Sigmoid colon (tissue), 7 donors: ENCODE measurements around the gene KIF11. TPM values are rescaled to one million over a fixed set of nuclear protein-coding genes. Genes with fewer than 3 reads are reported as not detected.
"Not testable (repeated sequence)": the region's sequence is repeated elsewhere in the genome, so short reads cannot be mapped to it uniquely, and the experiment has no call there.

Experiments used
- DNase-seq: peaks from one replicate; pipeline ENCODE4 v3.0.0-alpha.2; 2019
- H3K27ac ChIP-seq, 4 donors: fragments of 200-600 bp; sonication (generic); one replicate each; pipeline ENCODE4 v1.5.1; 2016 to 2019; ENCODE audit warnings: mild to moderate bottlenecking in 1 of 4
- H3K27me3 ChIP-seq, 3 donors: fragments of 200-600 bp; sonication (generic); one replicate each; pipeline ENCODE4 v1.5.1; 2019; ENCODE audit warnings: mild to moderate bottlenecking in 1 of 3
- H3K36me3 ChIP-seq, 4 donors: fragments of 200-600 bp; sonication (generic); one replicate each; pipeline ENCODE4 v1.5.1; 2016 to 2019
- H3K4me1 ChIP-seq, 4 donors: fragments of 200-600 bp; sonication (generic); one replicate each; pipeline ENCODE4 v1.5.1; 2017 to 2019
- H3K4me3 ChIP-seq, 4 donors: fragments of 200-600 bp; sonication (generic); one replicate each; pipeline ENCODE4 v1.5.1; 2017 to 2019; ENCODE audit warnings: mild to moderate bottlenecking in 2 of 4, moderate library complexity in 1 of 4
- H3K9me3 ChIP-seq, 4 donors: fragments of 200-600 bp in 3 of 4; sonication (generic) in 3 of 4; one replicate each; pipeline versions ENCODE4 v1.5.1 to v1.6.1; 2013 to 2019
- CTCF ChIP-seq, 4 experiments: fragments of 450-650 bp in 3 of 4; fragments of 200-600 bp in 1 of 4; IDR thresholded peaks; one replicate each; pipeline ENCODE4 v1.5.1; 2016 to 2019; ENCODE audit warnings: antibody characterized with exemption in 4 of 4, mild to moderate bottlenecking in 3 of 4, moderate library complexity in 2 of 4
- EP300 ChIP-seq, 4 donors: sonication (generic); formaldehyde crosslinking; IDR thresholded peaks; one replicate each; pipeline ENCODE4 v1.6.1; 2017; ENCODE audit warnings: antibody characterized with exemption in 4 of 4
- POLR2A ChIP-seq, 2 donors: fragments of 450-650 bp; IDR thresholded peaks; one replicate each; pipeline ENCODE4 v1.6.1; 2016; ENCODE audit warnings: antibody characterized with exemption in 2 of 2, mild to moderate bottlenecking in 2 of 2, moderate library complexity in 2 of 2
- POLR2AphosphoS5 ChIP-seq, 4 donors: sonication (generic); formaldehyde crosslinking; IDR thresholded peaks; one replicate each; pipeline ENCODE4 v1.6.1; 2017; ENCODE audit warnings: antibody characterized with exemption in 4 of 4
- WGBS, 2 donors: extraction: QIAGEN DNeasy Blood & Tissue Kit; methylation state at CpG; one replicate each; pipeline ENCODE4 v1.1.7; 2013; 5-methylcytosine and 5-hydroxymethylcytosine counted together
- intact Hi-C: fragments of 100-400 bp; cut with DNase I; formaldehyde crosslinking; loops from one replicate; pipeline ENCODE4 v1.15.1; 2023
- polyA plus RNA-seq, 3 donors: library from polyadenylated mRNA; stranded (reverse); fragments of 200-250 nt; gene quantifications; one replicate each; pipeline ENCODE4 v1.2.3, GENCODE V29; 2013
- total RNA-seq, 4 donors: library from RNA; depleted of rRNA; stranded (reverse); fragments of >200 nt; gene quantifications; one replicate each; pipeline ENCODE4 v1.1.0, GENCODE V29; 2016
- donor health status: healthy with polysubstance abuse.
- donor health status: Bipolar disorder and iron deficiency.
- donor health status: healthy.

The KIF11 gene
- total and polyA plus RNA-seq, 7 donors: 0.16 to 10.1 (median 0.95) TPM

DNA sequence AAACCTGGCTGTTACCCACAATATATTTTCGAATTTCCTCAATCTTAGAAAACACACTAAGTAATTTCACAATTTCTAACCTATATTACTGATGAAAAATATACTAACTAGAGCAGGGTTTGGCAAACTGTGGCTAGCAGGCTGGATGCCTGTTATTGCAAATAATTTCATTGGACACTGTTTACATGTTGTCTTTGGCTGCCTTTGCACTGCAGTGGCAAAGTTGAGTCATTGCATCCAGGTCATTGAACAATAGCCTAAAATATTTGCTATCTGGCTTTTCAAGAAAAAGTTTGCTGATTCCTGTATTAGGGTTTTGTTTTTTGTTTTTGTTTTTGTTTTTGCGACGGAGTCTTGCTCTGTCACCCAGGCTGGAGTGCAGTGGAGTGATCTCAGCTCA is 47.2 kb downstream of the KIF11 start:
- no peaks in the 10 kb centered on the region for H3K9me3 ChIP-seq
- no peaks in the 10 kb centered on the region for H3K36me3 ChIP-seq
- intact Hi-C loops: no loop called here
- peaks cover 0 to 6% (median 0%) of the 10 kb centered on the region in 4 donors for H3K4me1 ChIP-seq
- no peak overlapping the region for H3K4me3 ChIP-seq
- no peak overlapping the region for H3K27ac ChIP-seq
- DNase-seq: no peak
- 95 to 96% methylated on average over 3 of the region's 3 CpGs for WGBS, 2 donors
- H3K27me3 ChIP-seq: no peaks in the 10 kb centered on the region
- TF ChIP-seq CTCF (IDR thresholded peaks at IDR 0.05) (no peak), POLR2A (IDR thresholded peaks at IDR 0.05) (no peak)

- DNase-seq: no peak
- H3K4me3 ChIP-seq: no peak overlapping the region
- no peak overlapping the region for H3K27ac ChIP-seq
- H3K9me3 ChIP-seq: no peaks in the 10 kb centered on the region
- TF ChIP-seq POLR2A (IDR thresholded peaks at IDR 0.05) (no peak), POLR2AphosphoS5 (IDR thresholded peaks at IDR 0.05) (no peak), EP300 (IDR thresholded peaks at IDR 0.05) (no peak), CTCF (IDR thresholded peaks at IDR 0.05) (no peak)
- intact Hi-C loops: no loop called here
- H3K36me3 ChIP-seq: no peaks in the 10 kb centered on the region
- H3K27me3 ChIP-seq: no peaks in the 10 kb centered on the region
- 63 to 68% methylated on average over 1 of the region's 1 CpG for WGBS, 2 donors
- H3K4me1 ChIP-seq: peaks cover 0 to 6% (median 0%) of the 10 kb centered on the region in 4 donors
Measured at GRCh38 chr10:92641492-92641891, 48.6 kb downstream of the KIF11 start.

GRCh38 chr10:92644921-92645320 is 52.0 kb downstream of the KIF11 start:
- Histone ChIP-seq H3K4me3 (no peak overlapping the region), H3K36me3 (no peaks in the 10 kb centered on the region), H3K27ac (no peak overlapping the region), H3K27me3 (no peaks in the 10 kb centered on the region), H3K9me3 (no peaks in the 10 kb centered on the region), H3K4me1 (peaks cover 0 to 6% (median 0%) of the 10 kb centered on the region in 4 donors)
- intact Hi-C loops: no loop called here
- no peak for TF ChIP-seq POLR2AphosphoS5 (IDR thresholded peaks at IDR 0.05)
- TF ChIP-seq POLR2A (IDR thresholded peaks at IDR 0.05): no peak
- no peak for TF ChIP-seq CTCF (IDR thresholded peaks at IDR 0.05)
- no peak for TF ChIP-seq EP300 (IDR thresholded peaks at IDR 0.05)
- no peak for DNase-seq
- WGBS, 2 donors: 98 to 99% methylated on average over 2 of the region's 2 CpGs

- H3K27ac ChIP-seq, H3K27me3 ChIP-seq, H3K36me3 ChIP-seq, H3K4me1 ChIP-seq, DNase-seq, intact Hi-C loops, H3K4me3 ChIP-seq, H3K9me3 ChIP-seq: not testable (repeated sequence)
- 93 to 98% methylated on average over 3 of the region's 3 CpGs for WGBS, 2 donors
Measured at GRCh38 chr10:92650864-92651263, 57.9 kb downstream of the KIF11 start.

DNA sequence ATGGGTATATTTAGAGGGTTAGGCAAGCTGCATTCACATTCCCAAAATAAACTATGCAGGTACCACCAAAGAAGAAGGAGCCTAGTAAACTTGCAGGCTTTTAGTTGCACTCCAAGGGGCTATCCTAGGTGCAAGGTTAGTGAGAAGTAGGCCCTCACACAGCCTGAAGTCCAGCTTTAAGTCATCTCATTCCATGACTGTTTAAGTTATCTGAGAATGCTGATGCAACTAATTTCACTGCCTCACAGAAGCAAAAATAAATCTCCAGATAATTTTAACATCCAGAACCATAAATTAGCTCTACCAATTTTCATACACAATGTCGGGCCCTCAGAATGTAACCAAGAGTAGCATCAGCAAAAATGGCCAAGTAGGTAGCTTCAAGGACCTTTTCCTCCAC is 62.5 kb downstream of the KIF11 start:
- Histone ChIP-seq H3K27ac (no peak overlapping the region), H3K27me3 (no peaks in the 10 kb centered on the region), H3K4me3 (no peak overlapping the region), H3K36me3 (no peaks in the 10 kb centered on the region), H3K9me3 (no peaks in the 10 kb centered on the region), H3K4me1 (no peaks in the 10 kb centered on the region)
- TF ChIP-seq POLR2A (IDR thresholded peaks at IDR 0.05): no peak
- TF ChIP-seq EP300 (IDR thresholded peaks at IDR 0.05): no peak
- TF ChIP-seq CTCF (IDR thresholded peaks at IDR 0.05): no peak
- no peak for TF ChIP-seq POLR2AphosphoS5 (IDR thresholded peaks at IDR 0.05)
- intact Hi-C loops: no loop called here
- no peak for DNase-seq
- WGBS, 2 donors: 78 to 92% methylated on average over 1 of the region's 1 CpG
